Stimulated activated CD4-positive, alpha-beta T cell treated with anti-CD3 and anti-CD28 coated beads, Interleukin-1b, Interleukin-23, amount 100 ng/mL, for 1 hour (primary cell): ENCODE results near the gene CYP2R1.

Experiments
- DNase-seq, 2 donors: peaks; one replicate each; pipeline ENCODE4 v3.0.0-alpha.2; 2020; ENCODE audit warnings: low read depth in 2 of 2

Gene CYP2R1

DNA sequence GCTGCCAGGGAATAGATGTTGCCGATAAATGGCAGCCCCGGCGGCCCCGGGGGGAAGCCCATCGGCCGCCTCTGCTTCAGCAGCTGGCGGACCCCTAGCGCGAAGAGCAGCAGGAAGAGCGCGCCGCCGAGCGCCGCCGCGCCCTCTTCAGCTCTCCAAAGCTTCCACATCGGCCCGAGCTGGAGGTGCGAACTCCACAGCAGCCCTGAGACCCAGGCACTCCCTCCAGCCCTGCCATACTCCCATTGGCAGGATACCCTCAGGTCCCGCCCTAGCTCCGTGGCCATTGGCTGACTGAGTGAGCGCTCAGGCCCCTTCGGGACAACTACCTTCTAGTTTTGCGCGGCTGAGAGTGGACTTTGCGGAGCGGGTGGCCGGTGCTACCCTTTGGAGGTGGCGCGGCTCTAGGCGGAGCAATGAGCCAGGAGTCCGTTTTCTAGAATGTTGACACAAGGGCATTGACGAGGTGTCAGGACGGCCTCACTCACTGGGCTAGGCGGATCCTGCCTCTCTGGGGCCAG lies at the start of gene CYP2R1:
Gene CYP2R1, minus strand, starts transcription at position 196 of the 521 bp plus-strand sequence. Its CDS starts 26 bp downstream, at position 170.
- DNase-seq = peak; percentile 70 to 71

DNA sequence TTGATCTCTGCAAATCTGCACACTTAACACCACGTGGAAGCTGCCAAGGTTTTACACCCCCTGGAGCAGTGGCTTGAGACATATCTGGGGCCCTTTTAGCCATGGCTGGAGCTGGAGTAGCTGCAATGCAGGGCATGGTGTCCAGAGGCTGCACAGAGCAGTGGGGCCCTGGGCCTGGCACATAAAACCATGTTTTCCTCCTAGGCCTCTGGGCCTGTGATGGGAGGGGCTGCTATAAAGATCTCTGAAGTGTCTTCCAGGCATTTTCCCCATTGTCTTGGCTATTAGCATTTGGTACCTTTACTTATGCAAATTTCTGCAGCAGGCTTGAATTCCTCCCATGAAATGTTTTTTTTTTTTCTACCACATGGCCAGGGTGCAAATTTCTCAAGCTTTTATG lies 46.9 kb upstream of the CYP2R1 start:
- no peak for DNase-seq

GRCh38 chr11:14934641-14935351 lies 42.8 kb upstream of the CYP2R1 start:
- DNase-seq = no peak

GRCh38 chr11:14932447-14932846 lies 40.4 kb upstream of the CYP2R1 start:
- DNase-seq = no peak

DNA sequence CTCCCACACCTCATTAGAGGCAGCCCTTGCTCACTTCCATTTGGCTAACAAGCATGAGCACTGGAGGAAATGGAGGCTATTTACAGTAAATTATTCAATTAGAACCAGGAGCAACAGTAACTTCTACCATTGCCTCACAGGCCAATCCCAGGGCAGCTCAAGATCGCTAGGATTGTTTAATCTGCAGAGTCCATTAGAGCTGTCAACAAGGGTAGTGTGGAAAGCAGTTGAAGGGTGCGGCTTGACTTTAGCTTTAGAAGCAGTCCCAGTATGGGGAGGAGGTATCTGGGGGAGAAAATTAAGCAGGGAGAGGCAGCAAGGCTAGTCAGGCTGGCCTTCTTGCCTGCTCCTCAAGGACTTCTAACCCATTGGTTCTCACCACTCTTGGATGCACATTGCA lies 38.3 kb upstream of the CYP2R1 start:
- DNase-seq = no peak

DNA sequence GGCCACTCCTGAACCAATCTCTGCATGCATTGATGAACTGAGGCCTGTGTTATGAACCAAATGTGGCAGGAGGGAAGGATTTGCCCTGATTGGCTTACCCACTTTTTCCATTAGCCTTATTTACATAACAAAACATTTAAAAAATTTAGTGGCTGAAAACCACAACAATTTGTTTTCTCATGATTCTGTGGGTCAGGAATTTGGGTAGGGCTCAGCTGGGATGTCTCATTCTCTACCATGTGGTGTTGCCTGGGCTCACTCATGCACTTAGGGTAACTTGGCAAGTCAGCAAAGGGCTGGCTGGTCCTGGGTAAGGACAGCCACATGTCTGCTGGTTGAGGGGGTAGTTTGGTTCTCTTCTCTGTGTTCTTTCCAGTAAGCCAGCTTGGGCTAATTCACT lies 35.1 kb upstream of the CYP2R1 start:
- DNase-seq = no peak

- no peak for DNase-seq
These were observed 32.3 kb upstream of the CYP2R1 start for GRCh38 chr11:14924318-14924717.

- no peak for DNase-seq
These were observed 24.4 kb upstream of the CYP2R1 start for GRCh38 chr11:14916403-14916802.

GRCh38 chr11:14914536-14914935 lies 22.5 kb upstream of the CYP2R1 start:
- no peak for DNase-seq

DNA sequence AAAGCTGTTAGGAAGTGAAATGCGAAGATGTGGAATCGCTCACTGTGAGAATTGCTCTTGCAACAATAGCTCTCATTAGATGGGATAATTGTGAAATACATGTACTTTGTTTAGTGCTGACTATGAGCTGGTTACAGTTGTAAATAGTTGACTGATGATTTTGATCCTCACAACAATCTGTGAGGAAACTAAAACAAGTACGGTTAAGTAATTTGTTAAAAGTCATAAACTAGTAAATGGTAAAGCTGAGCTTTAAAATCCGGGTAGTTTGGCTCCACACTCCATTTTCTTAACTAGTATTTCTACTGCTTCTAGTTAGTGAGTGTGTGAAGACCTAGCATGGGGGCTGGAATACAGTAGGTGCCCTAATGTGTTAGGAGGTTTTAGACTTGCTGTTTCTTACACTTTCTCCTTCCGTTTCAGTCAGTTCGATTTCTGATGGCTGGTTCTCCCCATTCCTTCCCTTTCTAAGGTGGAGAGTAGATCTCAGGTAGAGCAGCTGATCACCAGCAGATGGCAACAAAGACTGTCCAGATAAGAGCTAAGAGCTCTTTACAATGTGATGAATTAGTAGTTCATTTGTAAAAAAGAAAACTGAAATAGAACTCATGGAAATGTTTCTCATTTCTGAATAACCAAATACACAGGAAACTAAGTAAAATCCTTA lies 16.3 kb upstream of the CYP2R1 start:
- DNase-seq = no peak

GRCh38 chr11:14907411-14908213 lies 15.6 kb upstream of the CYP2R1 start:
- peak; percentile 67 to 75 for DNase-seq

- no peak for DNase-seq
These were observed 15.0 kb upstream of the CYP2R1 start for GRCh38 chr11:14906993-14907392.

DNA sequence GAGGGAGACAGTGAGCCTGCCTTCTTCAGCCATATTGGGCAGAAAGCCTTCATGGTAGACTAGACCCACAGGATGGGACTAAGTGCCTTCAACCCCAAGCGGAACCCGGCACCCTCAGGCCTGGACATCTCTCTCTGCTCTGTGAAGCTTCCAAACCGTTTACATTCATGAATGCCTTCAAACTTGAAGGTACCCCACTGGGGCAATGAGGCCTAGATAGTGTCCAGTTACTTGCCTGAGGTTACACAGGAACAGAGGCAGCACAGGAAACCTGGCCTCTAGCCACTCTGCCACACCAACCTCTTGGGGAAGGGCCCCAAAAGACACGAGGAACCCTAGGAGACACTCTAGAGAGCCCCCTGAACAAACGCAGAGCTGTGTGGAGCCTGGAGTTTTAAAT lies 14.5 kb upstream of the CYP2R1 start:
- DNase-seq = no peak

DNA sequence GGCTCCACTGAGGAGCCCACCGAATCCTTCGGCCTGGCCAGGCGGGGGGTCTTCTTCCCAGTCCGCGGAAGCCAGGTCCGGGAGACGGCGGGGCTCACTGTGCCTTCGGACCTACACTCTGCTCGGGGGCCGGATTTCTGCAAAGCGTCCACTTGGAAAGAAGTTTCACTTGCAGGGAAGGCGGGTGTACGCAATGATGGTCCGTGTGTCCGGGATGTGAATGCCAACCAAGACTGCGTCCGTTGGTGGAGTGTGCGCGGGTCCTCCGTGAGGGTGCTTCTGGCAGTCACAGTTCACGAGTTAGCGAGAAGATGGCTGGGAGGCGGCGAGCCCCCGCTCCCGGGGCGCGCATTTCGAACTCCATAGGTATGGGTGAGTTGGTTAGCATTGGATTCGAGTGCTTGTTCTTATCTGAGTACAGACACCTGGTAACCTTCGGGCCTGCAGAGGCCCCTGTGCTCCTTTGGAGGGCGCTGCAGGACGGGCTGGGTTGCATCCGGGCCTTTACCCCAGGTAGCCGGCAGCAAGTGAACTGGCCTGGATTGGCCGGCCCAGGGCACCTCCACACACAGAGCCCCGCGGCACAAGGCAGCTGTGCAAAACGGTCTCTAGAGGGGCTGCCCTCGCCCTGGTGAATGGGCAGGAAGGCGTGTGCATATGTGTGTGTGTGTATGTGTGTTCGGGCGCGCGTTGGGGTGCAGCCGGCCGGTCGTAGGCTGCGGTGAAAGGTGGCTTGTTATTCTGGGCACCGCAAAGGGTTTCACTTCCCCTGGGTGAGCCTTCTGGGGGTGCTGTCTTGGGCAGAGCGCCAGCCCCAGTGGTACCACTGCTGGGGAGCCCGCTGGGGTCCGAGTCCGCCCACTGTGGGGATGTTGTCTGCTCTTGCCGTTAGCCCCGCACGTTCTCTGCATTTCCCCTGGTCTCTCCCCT lies 13.3 kb upstream of the CYP2R1 start:
- DNase-seq = peak; percentile 39 to 40

DNA sequence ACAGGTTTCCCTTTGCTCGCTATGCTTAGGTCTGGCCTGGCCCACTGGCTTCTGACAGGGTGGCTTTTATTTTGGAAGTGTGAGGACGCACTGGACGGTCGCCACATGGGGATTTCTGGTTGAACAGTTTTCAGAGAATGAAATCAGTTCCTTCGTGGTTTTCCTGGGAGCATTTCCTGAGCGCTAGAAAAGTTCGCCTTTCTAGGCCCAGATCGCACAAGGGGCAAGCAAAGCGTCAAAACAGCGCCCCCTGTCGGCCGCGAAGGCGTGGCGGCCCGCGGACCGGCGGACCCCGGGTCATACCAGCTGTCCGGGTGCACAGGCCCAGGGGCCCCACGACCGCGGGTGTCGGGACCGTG lies 12.7 kb upstream of the CYP2R1 start:
- DNase-seq = peak; percentile 52 to 82

DNA sequence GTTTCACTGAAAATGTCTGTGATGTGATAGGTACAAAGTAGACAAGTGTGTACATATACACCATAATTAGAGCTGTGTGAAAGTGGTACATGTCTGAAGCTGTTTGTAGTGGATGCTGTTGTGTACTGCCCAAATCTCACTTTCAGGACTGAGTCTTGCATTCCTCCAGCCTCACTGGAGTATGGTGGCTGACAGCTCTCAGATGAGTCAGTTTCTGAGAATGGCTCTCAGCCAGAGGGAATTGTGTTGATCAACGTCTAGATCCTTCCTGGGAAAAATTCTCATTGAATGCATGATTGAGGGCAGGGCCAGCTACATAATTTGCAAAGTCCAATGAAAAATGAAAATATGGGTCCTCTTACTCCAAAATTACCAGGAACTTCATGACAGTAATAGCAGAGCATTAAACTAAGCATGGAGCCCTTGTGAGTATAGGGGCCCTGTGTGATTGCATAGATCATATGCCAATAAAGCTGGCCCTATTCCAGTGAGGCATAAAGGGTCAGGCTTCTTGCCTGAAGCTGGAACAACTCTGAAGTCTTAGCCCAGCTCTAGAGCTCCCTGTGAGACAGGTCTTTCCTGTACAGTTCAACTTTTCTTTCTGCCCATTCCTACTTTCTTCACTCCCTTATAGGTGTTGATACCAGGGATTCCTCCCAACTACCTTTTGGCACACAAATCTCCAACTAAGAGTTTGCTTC lies 10.8 kb upstream of the CYP2R1 start:
- DNase-seq = no peak

- DNase-seq = no peak
These were observed 6.9 kb upstream of the CYP2R1 start for GRCh38 chr11:14898906-14899305.

- DNase-seq = no peak
These were observed 6.3 kb upstream of the CYP2R1 start for GRCh38 chr11:14898355-14898754.

GRCh38 chr11:14894657-14895598 lies 2.9 kb upstream of the CYP2R1 start:
- DNase-seq = no peak

DNA sequence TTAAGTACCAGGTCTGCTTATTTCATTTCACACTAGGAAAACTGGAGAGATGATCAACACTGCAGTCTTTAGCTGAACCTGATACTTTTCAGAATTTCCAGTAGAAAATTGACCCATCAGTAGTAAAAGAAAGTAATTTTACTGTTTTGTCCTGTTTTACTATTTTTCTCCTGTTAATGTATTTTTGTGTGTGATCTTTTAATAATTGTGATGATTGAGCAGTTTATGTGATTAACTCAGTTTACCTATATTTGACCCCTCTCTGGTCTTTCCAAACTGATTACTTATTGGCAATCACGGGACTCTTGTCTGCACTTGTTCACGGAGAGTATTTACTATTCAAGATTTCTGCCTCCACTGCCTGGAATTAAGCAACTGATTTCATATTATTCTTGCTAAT lies 546 bp upstream of the CYP2R1 start:
- DNase-seq = no peak
